ENCODE data around the gene NHLRC4. TPM values are rescaled to one million over a fixed set of nuclear protein-coding genes. Genes with fewer than 3 reads are reported as not detected.

The NHLRC4 gene
- total and polyA plus RNA-seq, 2 donors (not counting 1 experiment from before 2014, with no cell fraction given), result 2.2 to 4.2 TPM

DNA sequence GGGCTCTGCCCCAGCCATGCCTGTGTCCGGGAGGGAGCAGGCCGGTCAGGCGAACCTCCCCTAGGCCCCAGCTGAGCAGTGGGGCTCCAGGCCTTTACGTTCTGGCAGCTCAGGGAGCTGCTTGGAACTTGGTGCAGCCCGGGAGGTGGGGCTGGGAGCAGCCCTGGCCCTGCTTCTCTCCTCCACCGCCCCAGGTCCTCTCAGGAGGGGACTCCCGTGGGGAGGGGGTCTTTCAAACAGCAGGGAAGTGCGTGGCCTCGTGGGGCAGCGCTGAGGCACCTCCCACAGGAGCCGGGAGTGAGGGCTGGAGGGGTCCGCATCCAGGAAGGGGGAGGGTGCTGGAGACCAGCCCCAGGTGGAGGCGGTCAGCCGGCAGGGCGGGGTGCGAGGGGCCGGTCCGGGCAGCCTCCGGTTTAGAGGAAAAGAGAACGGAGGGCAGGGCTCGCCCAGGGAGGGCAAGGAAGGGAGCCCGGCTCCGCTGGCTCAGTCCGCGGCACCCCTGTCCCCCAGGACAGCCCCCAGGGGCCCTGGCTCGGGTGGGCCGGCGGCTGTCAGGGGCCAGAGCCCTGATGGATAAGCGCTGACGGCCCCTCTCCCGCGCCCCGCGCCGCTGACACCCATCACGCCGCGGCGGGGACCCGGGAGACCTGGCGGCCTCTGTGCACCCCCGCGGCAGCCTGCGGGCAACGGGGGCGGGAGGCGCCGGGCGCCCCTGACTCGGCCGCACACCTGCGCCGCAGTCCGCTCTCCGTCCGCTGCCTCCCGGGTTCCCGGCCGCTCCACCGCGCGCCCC, 7.2 kb upstream of the NHLRC4 start:
- ChIA-PET CTCF (no interaction called here), POLR2A (no interaction called here)
- H3K9ac ChIP-seq (ENCODE audit: low read length), result no peak overlapping the region
- no peaks in the 10 kb centered on the region for H3K9me3 Mint-ChIP-seq (ENCODE audit: insufficient read depth)
- WGBS (ENCODE audit: insufficient coverage), result 16% methylated on average over 60 of the region's 62 CpGs
- no peak overlapping the region for H3K27ac ChIP-seq (ENCODE audit: low read length in 2 of 2)
- H3K4me3 ChIP-seq (ENCODE audit: control extremely low read depth in 1 of 5, extremely low read depth in 1 of 5, insufficient read depth in 1 of 5, low read depth in 2 of 5, low read length in 4 of 5), result no peak overlapping the region
- no peak overlapping the region for H3K4me3 Mint-ChIP-seq
- H3K79me2 ChIP-seq (ENCODE audit: control insufficient read depth, insufficient read depth, low read length), result no peaks in the 10 kb centered on the region
- H3K27ac Mint-ChIP-seq, result no peak overlapping the region
- DNase-seq (no peak), ATAC-seq (ENCODE audit: low read depth) (no peak)
- peaks cover 3 to 6% of the 10 kb centered on the region in 2 donors for H3K4me1 ChIP-seq (ENCODE audit: control insufficient read depth in 2 of 2, insufficient read depth in 2 of 2, low read length in 2 of 2)
- H3K9me3 ChIP-seq (ENCODE audit: control extremely low read depth in 1 of 3, control insufficient read depth in 2 of 3, insufficient read depth in 1 of 3, low read length in 2 of 3), result peaks cover 0 to 7% (median 0%) of the 10 kb centered on the region in 3 donors
- H3K4me2 ChIP-seq (replicated peaks; ENCODE audit: low read depth, low read length, poor library complexity, severe bottlenecking), result peak overlapping the region; percentile 40
- H3K4me1 Mint-ChIP-seq, result peaks cover 2% of the 10 kb centered on the region
- no peaks in the 10 kb centered on the region for H4K20me1 ChIP-seq (ENCODE audit: control insufficient read depth, insufficient read depth, low read length, poor library complexity, severe bottlenecking)
- H3K36me3 ChIP-seq (replicated peaks in 1 of 2; ENCODE audit: control extremely low read depth in 1 of 2, control insufficient read depth in 1 of 2, extremely low read depth in 1 of 2, insufficient read depth in 2 of 2, low read length in 1 of 2), result no peaks in the 10 kb centered on the region
- peaks cover 0 to 34% (median 10%) of the 10 kb centered on the region in 4 experiments for H3K27me3 ChIP-seq (replicated peaks in 1 of 4; ENCODE audit: control extremely low read depth in 1 of 4, control insufficient read depth in 3 of 4, insufficient read depth in 4 of 4, low read length in 3 of 4)
- H2AFZ ChIP-seq (ENCODE audit: insufficient read depth, low read depth, low read length, poor library complexity, severe bottlenecking), result no peak overlapping the region
- TF ChIP-seq, protein P1, sequence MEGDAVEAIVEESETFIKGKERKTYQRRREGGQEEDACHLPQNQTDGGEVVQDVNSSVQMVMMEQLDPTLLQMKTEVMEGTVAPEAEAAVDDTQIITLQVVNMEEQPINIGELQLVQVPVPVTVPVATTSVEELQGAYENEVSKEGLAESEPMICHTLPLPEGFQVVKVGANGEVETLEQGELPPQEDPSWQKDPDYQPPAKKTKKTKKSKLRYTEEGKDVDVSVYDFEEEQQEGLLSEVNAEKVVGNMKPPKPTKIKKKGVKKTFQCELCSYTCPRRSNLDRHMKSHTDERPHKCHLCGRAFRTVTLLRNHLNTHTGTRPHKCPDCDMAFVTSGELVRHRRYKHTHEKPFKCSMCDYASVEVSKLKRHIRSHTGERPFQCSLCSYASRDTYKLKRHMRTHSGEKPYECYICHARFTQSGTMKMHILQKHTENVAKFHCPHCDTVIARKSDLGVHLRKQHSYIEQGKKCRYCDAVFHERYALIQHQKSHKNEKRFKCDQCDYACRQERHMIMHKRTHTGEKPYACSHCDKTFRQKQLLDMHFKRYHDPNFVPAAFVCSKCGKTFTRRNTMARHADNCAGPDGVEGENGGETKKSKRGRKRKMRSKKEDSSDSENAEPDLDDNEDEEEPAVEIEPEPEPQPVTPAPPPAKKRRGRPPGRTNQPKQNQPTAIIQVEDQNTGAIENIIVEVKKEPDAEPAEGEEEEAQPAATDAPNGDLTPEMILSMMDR (IDR thresholded peaks at IDR 0.05), result no peak
- no peak for TF ChIP-seq EZH2 (IDR thresholded peaks at IDR 0.05; ENCODE audit: borderline replicate concordance, insufficient read depth, low read depth, low read length, poor library complexity, severe bottlenecking)
- intact Hi-C loops (cut with micrococcal nuclease), result no loop called here
- H3K27me3 Mint-ChIP-seq, result peaks cover 10% of the 10 kb centered on the region

DNA sequence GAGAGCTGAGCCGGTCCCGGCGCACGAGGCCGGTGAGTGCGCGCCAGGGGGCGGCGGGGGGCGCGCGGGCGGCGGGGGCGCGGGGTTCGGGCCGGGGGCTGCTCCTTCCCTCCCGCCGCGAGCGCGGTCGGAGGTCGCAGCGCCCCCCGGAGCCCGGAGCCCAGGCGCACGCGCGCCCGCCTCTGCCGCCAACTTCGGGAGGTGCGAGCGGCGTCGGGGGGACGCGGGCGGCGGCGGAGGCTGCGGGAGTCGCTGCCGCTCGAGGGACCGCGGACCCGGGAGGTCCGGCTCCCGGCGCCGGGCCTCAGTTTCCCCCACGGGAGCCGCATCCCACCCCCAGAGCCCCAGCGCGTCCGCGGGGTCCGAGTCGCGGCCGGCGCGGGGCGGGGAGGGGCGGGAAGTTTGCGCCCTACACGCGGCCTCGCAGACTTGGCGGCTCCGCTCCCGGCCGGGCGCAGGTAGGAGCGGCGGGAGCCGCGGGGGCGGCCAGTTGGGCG, 6.6 kb upstream of the NHLRC4 start, which contains the start of gene PRR35:
PRR35 (plus strand) TSS at position 191 of the 497 bp plus-strand sequence. CDS start 2,901 bp downstream, outside the sequence.
- Mint-ChIP-seq H3K9me3 (ENCODE audit: insufficient read depth) (no peaks in the 10 kb centered on the region), H3K27me3 (peaks cover 10% of the 10 kb centered on the region), H3K4me3 (no peak within 1 kb of the TSS), H3K27ac (no peak within 1 kb of the TSS), H3K4me1 (peaks cover 2% of the 10 kb centered on the region)
- ChIA-PET CTCF (no interaction called here), POLR2A (no interaction called here)
- H3K36me3 ChIP-seq (replicated peaks in 1 of 2; ENCODE audit: control extremely low read depth in 1 of 2, control insufficient read depth in 1 of 2, extremely low read depth in 1 of 2, insufficient read depth in 2 of 2, low read length in 1 of 2), result no peaks in the 10 kb centered on the region
- DNase-seq, result no peak
- intact Hi-C loops (cut with micrococcal nuclease), result no loop called here
- no peak within 1 kb of the TSS for H2AFZ ChIP-seq (ENCODE audit: insufficient read depth, low read depth, low read length, poor library complexity, severe bottlenecking)
- H3K27me3 ChIP-seq (replicated peaks in 1 of 4; ENCODE audit: control extremely low read depth in 1 of 4, control insufficient read depth in 3 of 4, insufficient read depth in 4 of 4, low read length in 3 of 4), result peaks cover 0 to 34% (median 10%) of the 10 kb centered on the region in 4 experiments
- TF ChIP-seq, protein P1 (IDR thresholded peaks at IDR 0.05), result no peak
- TF ChIP-seq EZH2 (IDR thresholded peaks at IDR 0.05; ENCODE audit: borderline replicate concordance, insufficient read depth, low read depth, low read length, poor library complexity, severe bottlenecking), result no peak
- H4K20me1 ChIP-seq (ENCODE audit: control insufficient read depth, insufficient read depth, low read length, poor library complexity, severe bottlenecking), result no peaks in the 10 kb centered on the region
- H3K4me2 ChIP-seq (replicated peaks; ENCODE audit: low read depth, low read length, poor library complexity, severe bottlenecking), result peak within 1 kb of the TSS; percentile 57
- H3K4me3 ChIP-seq (ENCODE audit: control extremely low read depth in 1 of 5, extremely low read depth in 1 of 5, insufficient read depth in 1 of 5, low read depth in 2 of 5, low read length in 4 of 5), result no peak within 1 kb of the TSS
- no peak within 1 kb of the TSS for H3K9ac ChIP-seq (ENCODE audit: low read length)
- no peaks in the 10 kb centered on the region for H3K79me2 ChIP-seq (ENCODE audit: control insufficient read depth, insufficient read depth, low read length)
- peaks cover 0 to 7% (median 0%) of the 10 kb centered on the region in 3 donors for H3K9me3 ChIP-seq (ENCODE audit: control extremely low read depth in 1 of 3, control insufficient read depth in 2 of 3, insufficient read depth in 1 of 3, low read length in 2 of 3)
- H3K4me1 ChIP-seq (ENCODE audit: control insufficient read depth in 2 of 2, insufficient read depth in 2 of 2, low read length in 2 of 2), result peaks cover 3 to 6% of the 10 kb centered on the region in 2 donors
- WGBS (ENCODE audit: insufficient coverage), result 4% methylated on average over 84 of the region's 84 CpGs
- no peak within 1 kb of the TSS for H3K27ac ChIP-seq (ENCODE audit: low read length in 2 of 2)
- ATAC-seq (ENCODE audit: low read depth), result no peak
